ENCODE results near the gene NPC1.
"Not testable (repeated sequence)": the region's sequence is repeated elsewhere in the genome, so short reads cannot be mapped to it uniquely, and the experiment has no call there.

NPC1 gene

GRCh38 chr18:23608211-23608610 lies 21.9 kb upstream of the NPC1 start:
- DNase-seq: no peak

DNA sequence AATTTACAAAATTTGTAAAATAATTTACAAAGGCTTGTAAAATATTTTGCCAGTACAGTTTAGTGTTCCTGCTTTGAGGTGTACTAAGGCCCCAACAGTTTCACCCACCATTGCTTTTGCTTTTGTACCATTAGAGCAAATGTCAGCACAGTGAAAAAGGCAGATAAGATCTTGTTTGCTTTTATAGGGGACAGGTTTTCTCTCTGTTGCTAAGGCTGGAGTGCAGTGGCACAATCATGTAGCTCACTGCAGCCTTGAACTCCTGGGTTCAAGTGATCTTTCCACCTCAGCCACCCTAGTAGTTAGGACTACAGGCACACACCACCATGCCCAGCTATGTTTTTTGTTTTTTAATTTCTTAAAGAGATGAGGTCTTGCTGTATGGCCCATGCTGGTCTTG lies 19.6 kb upstream of the NPC1 start:
- no peak for DNase-seq

- no peak for DNase-seq
These were observed 13.5 kb upstream of the NPC1 start for GRCh38 chr18:23599809-23600208.

DNA sequence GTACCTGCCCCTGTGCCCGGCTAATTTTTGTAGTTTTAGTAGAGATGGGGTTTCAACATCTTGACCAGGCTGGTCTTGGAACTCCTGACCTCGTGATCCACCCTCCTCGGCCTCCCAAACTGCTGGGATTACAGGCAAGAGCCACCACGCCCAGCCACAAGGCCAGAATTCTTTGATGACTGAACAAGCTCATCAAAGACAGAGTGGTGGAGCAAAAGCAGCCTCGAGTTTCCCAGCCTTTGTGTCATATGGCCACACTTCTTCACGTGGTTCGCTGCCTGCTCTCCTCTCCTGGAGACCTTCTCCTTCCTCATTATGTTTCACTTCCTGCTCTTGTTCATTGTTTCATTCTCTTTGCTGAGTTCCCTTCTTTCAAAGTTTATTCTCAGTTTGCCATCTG lies 9.9 kb upstream of the NPC1 start:
- peak in 1 of 2 donors; percentile 44 for DNase-seq

DNA sequence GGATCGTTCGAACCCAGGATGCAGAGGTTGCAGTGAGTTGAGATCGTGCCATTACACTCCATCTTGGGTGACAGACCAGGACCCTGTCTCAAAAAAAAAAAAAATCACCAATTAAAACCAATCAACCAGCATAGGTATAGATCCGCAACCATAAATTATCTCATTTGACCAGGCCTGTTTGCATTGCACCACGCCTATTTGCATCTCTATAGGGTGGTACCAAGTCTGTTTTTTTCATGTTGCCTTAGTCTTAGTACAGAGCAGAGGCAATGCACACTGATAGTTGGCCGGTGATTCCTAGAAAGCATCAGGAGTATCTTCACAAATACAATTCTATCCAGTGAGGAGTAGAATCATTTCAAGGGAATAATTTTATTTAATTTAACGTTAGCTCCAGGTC lies 9.3 kb upstream of the NPC1 start:
- no peak for DNase-seq

- peak in 1 of 2 donors; percentile 23 for DNase-seq
These were observed 7.4 kb upstream of the NPC1 start for GRCh38 chr18:23593720-23594119.

DNA sequence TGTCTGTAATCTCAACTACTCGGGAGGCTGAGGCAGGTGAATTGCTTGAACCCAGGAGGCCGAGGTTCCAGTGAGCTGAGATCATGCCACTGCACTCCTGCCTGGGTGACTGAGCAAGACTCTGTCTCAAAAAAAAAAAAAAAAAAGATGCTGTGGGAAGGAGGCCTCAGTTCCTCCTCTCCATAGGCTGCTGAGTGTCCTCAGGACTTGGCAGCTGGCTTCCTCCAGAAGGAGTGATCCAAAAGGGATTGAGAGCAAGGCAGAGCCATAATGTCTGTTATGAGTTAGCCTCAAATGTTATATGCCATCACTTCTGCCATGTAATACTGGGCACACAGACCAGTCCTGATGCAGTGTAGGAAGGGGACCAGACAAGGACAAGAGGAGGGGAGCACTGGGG lies 6.6 kb upstream of the NPC1 start:
- no peak for DNase-seq

DNA sequence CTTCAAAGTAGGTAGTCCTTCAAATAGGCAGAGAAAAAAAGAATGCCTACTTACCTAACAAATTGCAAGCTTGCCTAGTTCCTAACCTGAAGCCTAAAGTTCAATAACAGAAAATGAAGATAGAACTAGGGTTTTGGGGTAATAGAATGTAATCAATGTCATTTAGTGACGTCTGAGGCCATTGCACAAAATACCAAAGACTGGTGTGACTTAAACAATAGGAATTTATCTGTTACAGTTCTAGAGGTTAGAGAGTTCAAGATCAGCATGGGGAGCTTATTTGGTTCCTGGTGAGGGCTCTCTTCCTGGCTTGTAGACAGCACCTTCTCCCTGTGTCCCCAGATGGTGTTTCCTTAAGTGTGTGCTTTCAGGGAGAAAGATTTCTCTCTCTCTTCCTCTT lies 4.7 kb upstream of the NPC1 start:
- DNase-seq: no peak

GRCh38 chr18:23588836-23589560 lies 2.7 kb upstream of the NPC1 start:
- DNase-seq: no peak

- DNase-seq: no peak
These were observed 925 bp upstream of the NPC1 start for GRCh38 chr18:23587220-23587642.

- no peak for DNase-seq
These were observed 433 bp downstream of the NPC1 start for GRCh38 chr18:23585897-23586248.

DNA sequence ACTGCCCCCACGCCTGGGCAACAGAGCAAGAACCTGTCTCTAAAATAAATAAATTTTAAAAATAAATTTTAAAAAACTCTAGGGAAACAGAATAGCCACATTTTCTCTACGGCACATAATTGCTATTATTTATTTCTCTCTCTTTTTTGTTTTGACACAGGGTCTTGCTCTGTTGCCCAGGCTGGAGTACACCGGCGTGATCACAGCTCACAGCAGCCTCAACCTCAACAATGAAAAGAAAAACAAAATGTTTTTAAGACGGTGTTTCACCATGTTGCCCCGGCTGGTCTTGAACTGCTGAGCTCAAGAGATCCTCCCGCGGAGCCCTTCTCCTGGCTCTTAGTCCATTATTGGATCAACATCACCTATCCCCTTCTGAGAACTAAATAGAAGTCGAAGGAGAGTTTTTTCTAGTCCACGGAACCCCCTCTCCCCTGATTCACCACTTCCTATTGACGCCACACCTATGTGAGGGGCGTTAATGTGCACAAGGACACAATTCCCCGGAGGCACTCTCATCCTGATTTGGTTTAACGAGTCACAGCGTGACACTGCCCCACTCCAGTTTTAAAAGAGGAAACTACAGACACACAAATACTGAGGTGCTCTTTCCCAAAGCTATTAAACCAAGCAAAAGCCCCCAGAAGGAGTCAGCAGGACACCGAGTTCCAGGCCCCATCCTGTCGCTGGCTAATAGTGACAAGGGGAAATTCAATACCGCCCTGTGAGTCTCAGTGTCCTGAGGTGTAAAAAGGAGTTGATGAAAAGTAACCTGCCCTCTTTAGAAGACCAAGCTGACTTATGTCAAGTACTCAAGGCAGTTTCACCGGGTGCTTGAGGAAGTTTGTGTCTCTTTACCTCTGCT lies 1.1 kb downstream of the NPC1 start:
- DNase-seq: peak; percentile 37 to 41

DNA sequence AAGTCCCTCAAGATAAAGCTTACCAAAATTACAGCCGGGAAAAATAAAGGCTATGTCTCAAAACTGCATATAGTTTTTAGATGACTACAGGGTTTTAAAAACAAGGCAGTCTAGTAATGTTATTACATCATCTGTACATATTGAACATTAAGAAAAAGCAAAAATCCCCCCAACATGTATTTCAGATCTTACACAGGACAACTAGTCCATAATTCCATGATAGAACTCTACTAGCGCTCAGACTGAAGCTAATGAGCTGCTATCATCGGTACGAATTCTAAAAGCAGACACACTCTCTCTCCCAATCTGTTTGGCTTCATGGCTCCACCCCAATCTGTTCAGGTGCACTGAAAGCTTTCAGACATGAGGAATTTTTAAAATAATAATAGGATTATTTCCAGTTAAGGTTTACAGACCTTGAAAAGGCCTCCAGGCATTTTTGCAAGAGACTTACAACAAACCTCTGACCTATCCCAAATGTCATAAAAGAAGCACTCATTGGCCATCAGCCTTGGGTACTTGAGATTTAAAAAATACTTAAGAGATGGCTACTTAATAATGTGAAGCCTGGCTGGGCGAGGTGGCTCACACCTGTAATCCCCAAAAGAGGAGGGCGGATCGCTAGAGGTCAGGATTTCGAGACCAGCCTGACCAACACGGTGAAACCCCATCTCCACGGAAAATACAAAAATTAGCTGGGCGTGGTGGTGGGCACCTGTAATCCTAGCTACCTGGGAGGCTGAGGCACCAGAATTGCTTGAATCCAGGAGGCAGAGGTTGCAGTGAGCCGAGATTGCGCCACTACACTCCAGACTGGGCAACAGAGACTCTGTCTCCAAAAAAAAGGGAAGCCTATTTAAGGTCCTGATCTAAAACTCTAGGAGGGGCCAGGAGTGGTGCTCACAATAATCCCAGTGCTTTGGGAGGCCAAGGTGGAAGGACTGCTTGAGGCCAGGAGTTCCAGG lies 2.0 kb downstream of the NPC1 start:
- no peak for DNase-seq

GRCh38 chr18:23583071-23583865 lies 3.0 kb downstream of the NPC1 start:
- no peak for DNase-seq

DNA sequence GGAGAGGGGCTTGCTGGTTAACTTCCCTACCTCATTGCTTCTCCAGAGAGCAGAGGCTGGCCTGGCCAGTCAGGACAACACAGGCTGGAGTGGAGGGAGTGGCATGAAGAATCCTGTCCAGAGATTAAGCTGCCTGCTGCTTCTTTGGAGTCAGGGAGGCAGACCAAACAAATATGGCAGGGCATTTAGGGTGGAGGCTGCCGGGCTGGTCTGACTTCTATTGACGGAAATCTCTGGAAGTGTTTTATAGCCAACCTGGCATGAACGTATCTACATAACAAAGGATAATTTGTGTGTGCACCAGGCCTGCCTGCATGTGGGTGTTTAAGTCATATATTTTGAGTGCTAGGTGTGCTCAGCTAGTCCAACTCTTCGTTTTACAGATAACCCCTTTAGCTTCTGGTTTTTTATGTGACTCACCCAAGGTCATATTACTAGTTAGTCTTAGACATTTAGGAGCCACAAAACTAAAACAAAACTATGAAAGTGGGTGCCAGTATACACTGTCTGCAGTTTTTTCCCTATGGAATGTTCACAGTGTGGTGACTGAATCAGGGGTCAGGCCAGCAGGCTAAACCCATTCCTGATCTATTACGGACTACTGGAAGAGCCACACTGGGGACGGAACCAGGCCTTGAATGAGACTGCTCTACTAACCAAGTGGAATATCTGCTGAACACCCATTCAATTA lies 5.5 kb downstream of the NPC1 start:
- DNase-seq: no peak

DNA sequence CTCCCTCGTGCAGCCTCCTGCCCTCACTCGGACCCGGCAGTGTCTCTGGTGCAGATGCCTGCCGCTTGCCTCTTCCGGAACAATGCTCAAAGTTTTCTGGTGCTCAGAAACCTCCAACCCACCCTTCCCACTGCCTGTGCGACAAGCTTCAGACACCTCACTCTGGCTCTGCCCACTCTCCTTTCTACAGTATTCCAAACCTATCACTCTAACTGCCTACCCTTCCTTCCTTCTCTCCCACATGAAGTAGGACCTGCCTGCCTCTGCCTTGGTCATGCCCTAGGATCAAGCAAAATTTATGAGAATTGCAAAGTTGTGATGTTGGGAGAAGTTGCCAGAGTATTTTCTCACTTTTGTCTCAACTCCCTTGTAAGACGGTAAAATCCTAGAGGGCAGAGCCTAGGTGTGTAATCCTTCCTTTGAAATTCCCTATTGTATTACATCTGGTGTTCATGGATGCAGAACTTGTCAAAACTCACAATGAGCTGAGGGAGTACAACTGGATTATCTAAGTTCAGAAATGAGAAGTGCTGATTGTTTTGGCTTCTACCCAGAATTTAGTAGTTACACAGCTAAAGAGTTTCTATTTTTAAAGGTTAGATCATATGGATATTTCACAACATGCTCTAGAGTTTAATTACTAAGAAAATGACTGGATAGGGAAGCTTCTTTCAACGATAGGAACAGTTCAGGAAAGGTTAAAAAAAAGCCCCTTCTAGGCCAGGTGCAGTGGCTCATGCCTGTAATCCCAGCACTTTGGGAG lies 7.2 kb downstream of the NPC1 start:
- no peak for DNase-seq

- DNase-seq: no peak
These were observed 8.1 kb downstream of the NPC1 start for GRCh38 chr18:23578067-23578701.

GRCh38 chr18:23577521-23577920 lies 8.8 kb downstream of the NPC1 start:
- DNase-seq: not testable (repeated sequence)

GRCh38 chr18:23575309-23575651 lies 11.0 kb downstream of the NPC1 start:
- no peak for DNase-seq

DNA sequence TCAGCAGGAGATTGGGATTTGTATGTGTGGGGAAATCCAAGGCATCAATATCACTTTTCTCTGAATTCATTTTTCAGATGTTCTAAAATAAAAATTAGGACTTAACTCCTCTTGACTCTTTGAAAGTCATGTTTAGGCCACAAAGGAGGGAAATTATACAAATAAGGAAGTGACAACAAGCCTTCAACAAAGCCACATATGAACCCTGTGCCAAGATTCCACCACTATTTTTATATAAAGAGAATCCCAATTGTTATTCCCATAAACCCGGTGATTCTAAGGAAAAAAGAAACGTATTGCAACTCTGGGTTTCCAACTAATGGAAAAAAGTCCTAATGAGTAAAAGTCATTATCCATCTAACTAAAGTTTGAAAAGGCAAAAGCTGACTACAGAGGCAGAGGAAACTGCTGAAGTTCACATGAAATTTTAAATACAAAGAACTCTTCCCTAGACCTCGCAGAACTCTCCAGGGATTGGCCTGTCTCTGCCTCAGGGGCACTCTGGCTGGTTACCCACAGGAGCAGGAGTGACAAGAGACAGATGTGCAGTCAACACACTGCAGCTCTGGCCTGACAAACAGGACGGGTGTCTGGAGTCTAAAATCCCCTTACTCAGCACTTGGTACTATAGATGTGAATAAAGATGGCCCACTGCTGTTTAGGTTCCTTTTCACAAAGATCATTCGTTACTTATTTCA lies 11.5 kb downstream of the NPC1 start:
- no peak for DNase-seq

Measured in CD4-positive, alpha-beta T cell treated with Interferon alpha-2 for 1 hour (primary cell).